Ishikawa (cell line): Measurements from ENCODE around the gene PPM1E.

ENCODE experiments used
- CEBPB ChIP-seq: IDR thresholded peaks from 2 replicates; pipeline ENCODE4 v1.6.1; 2012
- CREB1 ChIP-seq: IDR thresholded peaks from 2 replicates; pipeline ENCODE4 v1.6.1; 2012; ENCODE audit warnings: low read depth
- EGR1 ChIP-seq: IDR thresholded peaks from 2 replicates; pipeline ENCODE4 v1.6.1; 2012
- EP300 ChIP-seq: IDR thresholded peaks from 2 replicates; pipeline ENCODE4 v1.6.1; 2012; ENCODE audit warnings: borderline replicate concordance
- FOXM1 ChIP-seq: IDR thresholded peaks from 2 replicates; pipeline ENCODE4 v1.6.1; 2012; ENCODE audit warnings: low read depth, borderline replicate concordance
- MAX ChIP-seq: IDR thresholded peaks from 2 replicates; pipeline ENCODE4 v1.6.1; 2012
- NFIC ChIP-seq: IDR thresholded peaks from 2 replicates; pipeline ENCODE4 v1.6.1; 2012
- RAD21 ChIP-seq: IDR thresholded peaks from 2 replicates; pipeline ENCODE4 v1.6.1; 2012; ENCODE audit warnings: low read depth
- REST ChIP-seq: IDR thresholded peaks from 2 replicates; pipeline ENCODE4 v1.6.1; 2012; ENCODE audit warnings: low read depth, mild to moderate bottlenecking
- TAF1 ChIP-seq: IDR thresholded peaks from 2 replicates; pipeline ENCODE4 v1.6.1; 2012; ENCODE audit warnings: low read depth, mild to moderate bottlenecking
- TCF12 ChIP-seq: IDR thresholded peaks from 2 replicates; pipeline ENCODE4 v1.6.1; 2012; ENCODE audit warnings: low read depth
- TEAD4 ChIP-seq: IDR thresholded peaks from 2 replicates; pipeline ENCODE4 v1.6.1; 2012
- USF1 ChIP-seq: IDR thresholded peaks from 2 replicates; pipeline ENCODE4 v1.6.1; 2012
- YY1 ChIP-seq: IDR thresholded peaks from 2 replicates; pipeline ENCODE4 v1.6.1; 2012; ENCODE audit warnings: low read depth
- ZBTB7A ChIP-seq: IDR thresholded peaks from 2 replicates; pipeline ENCODE4 v1.6.1; 2012; ENCODE audit warnings: low read depth

Gene PPM1E

GRCh38 chr17:58899191-58899590 lies 143.5 kb downstream of the PPM1E start:
- no peak for TF ChIP-seq TAF1
- no peak for TF ChIP-seq YY1
- TF ChIP-seq TEAD4: no peak
- TF ChIP-seq FOXM1: no peak
- TF ChIP-seq REST: no peak
- TF ChIP-seq ZBTB7A: no peak
- no peak for TF ChIP-seq RAD21
- TF ChIP-seq NFIC: no peak
- TF ChIP-seq TCF12: no peak
- no peak for TF ChIP-seq CEBPB
- TF ChIP-seq CREB1: no peak
- no peak for TF ChIP-seq MAX
- TF ChIP-seq USF1: no peak
- TF ChIP-seq EP300: no peak
- TF ChIP-seq EGR1: no peak

- TF ChIP-seq YY1: no peak
- TF ChIP-seq ZBTB7A: no peak
Observed at GRCh38 chr17:58902322-58902721, 146.7 kb downstream of the PPM1E start.

- TF ChIP-seq EGR1: no peak
- TF ChIP-seq TCF12: no peak
- TF ChIP-seq USF1: no peak
- no peak for TF ChIP-seq TAF1
- no peak for TF ChIP-seq RAD21
- no peak for TF ChIP-seq EP300
- no peak for TF ChIP-seq TEAD4
- TF ChIP-seq ZBTB7A: no peak
- no peak for TF ChIP-seq REST
- no peak for TF ChIP-seq YY1
- TF ChIP-seq NFIC: no peak
Observed at GRCh38 chr17:58911741-58912343, 156.2 kb downstream of the PPM1E start.

- no peak for TF ChIP-seq USF1
- no peak for TF ChIP-seq EGR1
- no peak for TF ChIP-seq YY1
- no peak for TF ChIP-seq TAF1
- no peak for TF ChIP-seq RAD21
- TF ChIP-seq MAX: no peak
- TF ChIP-seq ZBTB7A: no peak
- TF ChIP-seq CEBPB: no peak
- TF ChIP-seq NFIC: no peak
- TF ChIP-seq TCF12: no peak
- TF ChIP-seq CREB1: no peak
- no peak for TF ChIP-seq EP300
- no peak for TF ChIP-seq TEAD4
- TF ChIP-seq FOXM1: no peak
Observed at GRCh38 chr17:58913552-58913951, 157.9 kb downstream of the PPM1E start.

- TF ChIP-seq TCF12 (no peak), ZBTB7A (no peak), CEBPB (no peak; the same call in 1 of the 2 replicates), YY1 (no peak), MAX (no peak), TEAD4 (no peak), REST (no peak), TAF1 (no peak), USF1 (no peak), CREB1 (no peak), NFIC (no peak), EGR1 (no peak)
Observed at GRCh38 chr17:58913971-58914769, 158.5 kb downstream of the PPM1E start.
